GM08714 (cell line): ENCODE measurements around the gene PDE6B.

Experiments
- H3K4me3 ChIP-seq: fragments of 200-500 bp; sonication (Bioruptor generic); 2 replicates; pipeline ENCODE4 v1.5.1; 2014; ENCODE audit warnings: mild to moderate bottlenecking, low read length, inconsistent platforms
- ZNF274 ChIP-seq: IDR thresholded peaks from 2 replicates; pipeline ENCODE4 v1.6.1; 2012; ENCODE audit warnings: mild to moderate bottlenecking, low read depth, low read length

PDE6B gene

GRCh38 chr4:704198-704891, 79.0 kb downstream of the PDE6B start:
- no peak overlapping the region for H3K4me3 ChIP-seq
- no peak for TF ChIP-seq ZNF274

GRCh38 chr4:704971-705277, 79.6 kb downstream of the PDE6B start:
- TF ChIP-seq ZNF274: no peak
- no peak overlapping the region; the same call in 1 of the 2 replicates for H3K4me3 ChIP-seq

- TF ChIP-seq ZNF274: no peak
- peak within 1 kb of the TSS; percentile 72 for H3K4me3 ChIP-seq
These were observed 80.1 kb downstream of the PDE6B start, which contains the start of gene PCGF3 for GRCh38 chr4:705278-706082. Gene PCGF3, plus strand, starts transcription at chr4:705832. Its CDS starts 27,849 bp downstream, at chr4:733681.

DNA sequence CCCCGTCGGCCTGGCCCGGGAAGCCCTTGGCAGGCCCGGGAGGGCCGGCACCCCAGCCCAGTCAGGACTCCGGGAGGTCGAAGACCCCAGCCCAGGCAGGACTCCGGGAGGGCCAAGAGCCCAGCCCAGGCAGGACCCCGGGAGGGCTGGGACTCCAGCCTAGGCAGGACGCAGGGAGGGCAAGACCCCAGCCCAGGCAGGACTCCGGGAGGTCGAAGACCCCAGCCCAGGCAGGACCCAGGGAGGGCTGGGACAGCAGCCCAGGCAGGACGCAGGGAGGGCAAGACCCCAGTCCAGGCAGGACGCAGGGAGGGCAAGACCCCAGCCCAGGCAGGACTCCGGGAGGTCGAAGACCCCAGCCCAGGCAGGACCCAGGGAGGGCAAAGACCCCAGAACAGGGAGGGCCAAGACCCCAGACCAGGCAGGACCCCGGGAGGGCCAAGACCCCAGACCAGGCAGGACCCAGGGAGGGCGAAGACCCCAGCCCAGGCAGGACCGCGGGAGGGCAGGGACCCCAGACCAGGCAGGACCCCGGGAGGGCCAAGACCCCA, 80.8 kb downstream of the PDE6B start:
- H3K4me3 ChIP-seq: peak overlapping the region; percentile 72

DNA sequence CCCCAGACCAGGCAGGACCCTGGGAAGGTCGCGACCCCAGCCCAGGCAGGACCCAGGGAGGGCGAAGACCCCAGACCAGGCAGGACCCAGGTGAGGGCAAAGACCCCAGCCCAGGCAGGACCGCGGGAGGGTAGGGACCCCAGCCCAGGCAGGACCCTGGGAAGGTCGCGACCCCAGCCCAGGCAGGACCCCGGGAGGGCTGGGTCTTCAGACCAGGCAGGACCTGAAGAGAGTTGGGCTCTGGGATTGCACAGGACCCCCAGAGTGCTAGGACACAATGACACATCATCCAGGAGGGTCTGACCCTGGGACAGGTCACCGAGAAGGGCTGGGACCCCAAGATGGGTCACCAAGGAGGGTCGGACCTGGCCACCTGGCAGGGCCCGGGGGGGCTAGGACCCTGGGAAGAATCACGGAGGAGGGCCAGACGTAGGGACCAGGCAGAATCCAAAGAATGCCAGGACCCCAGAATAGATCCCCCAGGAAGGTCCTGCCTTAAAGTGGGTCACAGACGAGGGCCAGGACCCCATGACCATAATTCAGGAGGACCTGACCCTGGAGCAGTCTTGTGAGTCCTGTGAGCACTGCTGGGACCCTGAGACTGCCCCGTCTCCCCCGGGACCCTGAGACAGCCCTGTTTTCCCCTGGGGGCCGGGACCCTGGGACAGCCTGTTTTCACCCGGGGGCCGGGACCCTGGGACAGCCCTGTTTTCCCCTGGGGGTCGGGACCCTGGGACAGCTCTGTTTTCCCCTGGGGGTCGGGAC, 81.6 kb downstream of the PDE6B start:
- no peak for TF ChIP-seq ZNF274
- H3K4me3 ChIP-seq: peak overlapping the region; percentile 72; the same call in 1 of the 2 replicates

- no peak for TF ChIP-seq ZNF274
- no peak overlapping the region for H3K4me3 ChIP-seq
These were observed 82.7 kb downstream of the PDE6B start for GRCh38 chr4:707929-708630.

DNA sequence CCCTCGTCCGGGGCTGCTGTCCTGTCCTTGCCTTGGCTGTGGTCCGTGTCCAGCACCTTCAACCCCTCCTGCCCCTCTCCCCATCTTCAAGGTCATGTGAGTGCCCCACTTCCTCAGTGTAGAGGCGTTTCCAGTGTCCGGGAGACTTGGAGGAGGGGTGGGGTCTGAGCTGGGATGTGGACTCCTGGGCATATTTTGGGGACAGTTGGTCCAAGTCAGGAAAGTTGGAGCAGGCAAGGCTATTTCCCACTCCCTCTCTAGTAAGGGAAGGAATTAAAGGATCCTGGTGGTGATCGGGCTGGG, 83.2 kb downstream of the PDE6B start:
- no peak overlapping the region for H3K4me3 ChIP-seq
- TF ChIP-seq ZNF274: no peak

DNA sequence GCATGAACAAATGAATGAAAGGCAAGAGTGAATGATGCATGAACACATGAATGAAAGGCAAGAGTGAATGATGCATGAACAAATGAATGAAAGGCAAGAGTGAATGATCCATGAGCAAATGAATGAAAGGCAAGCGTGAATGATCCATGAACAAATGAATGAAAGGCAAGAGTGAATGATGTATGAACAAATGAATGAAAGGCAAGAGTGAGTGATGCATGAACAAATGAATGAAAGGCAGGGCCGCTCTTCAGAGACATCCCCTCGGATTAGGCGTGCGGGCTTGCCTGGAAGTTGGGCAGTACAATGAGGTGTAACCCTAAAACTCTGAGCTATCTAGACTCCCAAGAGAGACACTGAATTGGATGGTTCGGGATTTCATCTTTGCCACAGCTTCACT, 84.0 kb downstream of the PDE6B start:
- TF ChIP-seq ZNF274: no peak
- no peak overlapping the region for H3K4me3 ChIP-seq

DNA sequence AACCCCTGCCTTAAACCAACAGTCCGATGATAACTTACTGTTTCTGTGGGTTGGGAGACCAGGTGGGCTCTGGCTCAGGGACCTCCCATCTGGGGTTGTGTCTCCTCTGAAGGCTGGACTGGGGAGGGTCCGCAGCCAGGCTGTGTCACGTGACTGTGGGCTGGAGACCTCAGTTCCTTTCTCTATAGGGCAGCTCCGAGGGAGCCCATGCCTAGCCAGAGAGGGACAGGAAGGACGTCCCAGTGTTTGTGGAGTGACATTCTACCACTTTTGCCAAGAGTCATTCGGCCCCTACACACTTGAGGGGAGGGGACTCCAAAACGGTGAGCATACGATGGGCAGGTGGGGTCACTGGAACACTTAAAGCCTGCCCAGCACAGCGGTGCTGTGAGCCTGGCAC, 84.7 kb downstream of the PDE6B start:
- no peak for TF ChIP-seq ZNF274
- no peak overlapping the region for H3K4me3 ChIP-seq

- H3K4me3 ChIP-seq: no peak overlapping the region
- no peak for TF ChIP-seq ZNF274
These were observed 85.5 kb downstream of the PDE6B start for GRCh38 chr4:710916-711315.

GRCh38 chr4:712093-712492, 86.7 kb downstream of the PDE6B start:
- H3K4me3 ChIP-seq: no peak overlapping the region
- TF ChIP-seq ZNF274: no peak

DNA sequence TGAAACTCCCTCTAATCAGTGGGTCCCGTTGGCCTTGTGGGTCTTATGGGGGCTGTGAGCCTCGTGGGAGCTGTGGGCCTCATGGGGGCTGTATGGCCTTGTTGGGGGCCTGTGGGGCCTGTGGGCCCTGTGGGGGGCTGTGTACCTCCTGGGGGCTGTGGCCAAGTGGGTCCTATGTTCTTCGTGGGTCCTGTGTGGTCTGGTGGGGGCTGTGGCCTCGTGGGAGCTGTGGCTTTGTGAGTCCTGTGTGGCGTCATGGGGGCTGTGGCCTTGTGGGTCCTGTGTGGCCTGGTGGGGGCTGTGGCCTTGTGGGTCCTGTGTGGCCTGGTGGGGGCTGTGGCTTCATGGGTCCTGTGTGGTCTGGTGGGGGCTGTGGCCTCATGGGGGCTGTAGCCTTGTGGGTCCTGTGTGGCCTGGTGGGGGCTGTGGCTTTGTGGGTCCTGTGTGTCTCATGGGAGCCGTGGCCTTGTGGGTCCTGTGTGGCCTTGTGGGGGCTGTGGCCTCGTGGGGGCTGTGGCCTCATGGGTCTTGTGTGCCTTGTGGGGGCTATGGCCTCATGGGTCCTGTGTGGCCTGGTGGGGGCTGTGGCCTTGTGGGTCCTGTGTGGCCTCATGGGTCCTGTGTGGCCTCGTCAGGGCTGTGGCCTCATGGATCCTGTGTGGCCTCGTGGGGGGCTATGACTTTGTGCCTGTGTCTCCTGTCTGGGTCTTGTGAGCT, 87.7 kb downstream of the PDE6B start:
- no peak overlapping the region for H3K4me3 ChIP-seq
- TF ChIP-seq ZNF274: no peak

DNA sequence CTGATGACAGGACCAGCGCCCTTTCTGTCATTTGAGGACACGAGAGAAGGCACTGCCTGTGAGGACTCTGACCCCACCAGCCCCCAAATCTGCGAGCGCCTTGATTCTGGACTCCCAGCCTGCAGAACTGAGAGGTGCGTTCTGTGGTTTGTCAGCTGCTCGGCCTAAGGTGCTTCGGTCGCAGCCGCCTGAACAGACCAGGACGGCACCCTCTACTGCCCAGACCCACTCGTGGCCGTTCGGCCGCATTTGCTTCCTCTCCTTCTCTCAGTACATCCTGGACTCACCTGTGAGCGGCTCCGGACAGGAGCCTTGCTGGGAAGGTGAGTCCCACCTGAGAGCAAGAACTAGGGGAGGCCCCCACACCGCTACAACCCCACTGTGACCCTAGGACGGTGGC, 88.7 kb downstream of the PDE6B start:
- no peak for TF ChIP-seq ZNF274
- H3K4me3 ChIP-seq: no peak overlapping the region
